GM10248 (cell line): ENCODE data around the gene SGCD.

Experiments used
- CTCF ChIA-PET: fragments of 300-600 bp; sonication (Branson Sonifier 250); formaldehyde crosslinking; extraction: SDS; loops from one replicate; lab custom pipeline; 2021; ENCODE audit warnings: antibody characterized with exemption; lab: Yijun Ruan, JAX
- POLR2A ChIA-PET: fragments of 350-650 bp; sonication (Branson Sonifier 250); formaldehyde crosslinking; extraction: SDS; loops from one replicate; lab custom pipeline; 2020; ENCODE audit warnings: antibody characterized with exemption; lab: Yijun Ruan, JAX
- DNase-seq: peaks from one replicate; pipeline ENCODE4 v3.0.0; 2012; ENCODE audit errors: extremely low spot score
- CTCF ChIP-seq: IDR thresholded peaks from 2 replicates; pipeline ENCODE4 v1.5.1; 2012; ENCODE audit warnings: mild to moderate bottlenecking, low read depth; ENCODE audit errors: extremely low read depth, missing control alignments, control extremely low read depth

SGCD gene

DNA sequence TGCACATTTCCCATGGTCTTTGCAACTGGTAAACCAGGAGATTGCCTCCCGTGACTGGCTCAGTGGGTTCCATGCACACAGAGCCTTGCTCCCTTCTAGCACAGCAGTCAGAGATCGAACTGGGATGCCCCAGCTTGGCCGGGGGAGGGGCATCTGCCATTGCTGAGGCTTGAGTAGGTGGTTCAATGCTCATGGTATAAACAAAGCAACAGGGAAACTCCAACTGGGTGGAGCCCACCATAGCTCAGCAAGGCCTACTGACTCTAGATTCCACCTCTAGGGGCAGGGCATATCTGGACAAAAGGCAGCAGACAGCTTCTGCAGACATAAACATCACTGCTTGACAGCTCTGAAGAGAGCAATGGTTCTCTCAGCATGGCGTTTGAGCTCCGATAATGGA lies 456.1 kb downstream of the SGCD start:
- POLR2A ChIA-PET, result no interaction called here
- TF ChIP-seq CTCF, result no peak
- DNase-seq, result no peak
- CTCF ChIA-PET, result interaction anchor here (1.1 kb wide), 2 partner anchors 8 to 46 kb away, joined by 3 read pairs; no protein-coding TSS in a partner anchor

- POLR2A ChIA-PET, result no interaction called here
- TF ChIP-seq CTCF, result no peak
- CTCF ChIA-PET, result no interaction called here
- DNase-seq, result no peak
These were observed 467.7 kb downstream of the SGCD start for GRCh38 chr5:156794687-156795086.

- no peak for DNase-seq
- CTCF ChIA-PET, result interaction anchor here (0.6 kb wide), 1 partner anchor 843 kb away, joined by 3 read pairs; no protein-coding TSS in a partner anchor
- TF ChIP-seq CTCF, result no peak
- POLR2A ChIA-PET, result no interaction called here
These were observed 471.2 kb downstream of the SGCD start for GRCh38 chr5:156798201-156798600.

DNA sequence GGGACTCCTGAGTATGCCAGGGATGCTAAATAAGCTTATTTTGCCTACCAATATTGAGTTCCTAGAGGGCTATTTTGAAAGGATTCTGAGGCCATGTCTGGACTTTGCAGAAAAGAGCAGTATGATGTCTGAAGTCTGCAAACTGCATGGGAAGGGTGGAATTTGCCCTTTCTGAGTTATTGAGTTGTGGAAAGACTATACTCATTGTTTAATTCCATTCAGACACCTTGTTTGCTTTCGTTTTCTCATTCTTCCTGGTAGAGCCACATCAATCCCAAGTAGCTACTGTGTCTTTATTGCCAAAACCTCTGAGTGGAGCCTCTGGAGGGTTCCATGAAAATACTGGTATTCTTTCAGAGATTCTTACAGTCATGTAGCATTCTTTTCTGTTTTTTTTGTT lies 472.2 kb downstream of the SGCD start:
- no peak for DNase-seq
- no peak for TF ChIP-seq CTCF
- POLR2A ChIA-PET, result no interaction called here
- CTCF ChIA-PET, result no interaction called here

- DNase-seq, result no peak
- POLR2A ChIA-PET, result no interaction called here
- no peak for TF ChIP-seq CTCF
- CTCF ChIA-PET, result interaction anchor here (1.0 kb wide), 1 partner anchor 15 kb away, joined by 3 read pairs; no protein-coding TSS in a partner anchor
These were observed 474.0 kb downstream of the SGCD start for GRCh38 chr5:156800929-156801328.

DNA sequence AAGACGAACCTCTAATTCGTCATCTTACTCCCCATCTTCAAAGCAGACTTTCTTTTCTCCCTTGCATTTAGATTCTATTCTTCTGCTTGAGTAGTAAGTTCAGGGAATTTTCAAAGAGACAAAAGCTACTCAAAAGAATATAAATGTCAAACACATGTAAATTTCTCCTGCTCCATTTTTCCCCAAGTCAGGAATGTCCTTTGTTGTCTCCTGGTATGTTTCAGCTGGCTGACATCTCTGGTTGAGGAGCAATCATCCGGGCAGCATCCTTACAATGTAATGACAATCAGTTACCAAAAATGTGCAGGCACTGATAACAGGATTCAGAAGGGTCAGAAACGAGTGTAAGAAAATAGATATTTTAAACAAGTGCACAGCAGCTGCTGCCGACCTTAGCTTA lies 475.5 kb downstream of the SGCD start:
- no peak for DNase-seq
- ChIA-PET POLR2A (no interaction called here), CTCF (interaction anchor here (1.0 kb wide), 1 partner anchor 13 kb away, joined by 3 read pairs; no protein-coding TSS in a partner anchor)
- TF ChIP-seq CTCF, result no peak

DNA sequence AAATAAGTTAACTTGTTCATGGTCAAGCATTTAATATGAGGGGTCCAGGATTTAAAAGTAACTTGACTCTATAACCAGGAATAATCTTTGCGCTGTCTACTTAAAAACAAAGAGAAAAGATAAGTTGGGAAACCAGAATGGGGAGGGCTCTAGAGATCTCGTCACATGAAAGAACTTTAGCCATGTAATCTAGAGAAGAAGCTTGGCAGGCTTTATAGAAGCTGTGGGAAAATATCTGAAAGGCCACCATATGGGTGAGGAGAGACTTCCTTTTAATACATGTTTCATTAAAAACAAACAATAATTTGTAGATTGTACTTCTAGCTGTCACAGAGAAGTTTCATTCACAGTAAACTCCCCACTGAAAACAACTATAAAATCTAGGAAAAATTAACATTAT lies 476.4 kb downstream of the SGCD start:
- no peak for DNase-seq
- CTCF ChIA-PET, result interaction anchor here (1.0 kb wide), 1 partner anchor 14 kb away, joined by 3 read pairs; no protein-coding TSS in a partner anchor
- no peak for TF ChIP-seq CTCF
- POLR2A ChIA-PET, result no interaction called here
